LNCaP clone FGC (cell line): ENCODE measurements around the gene BTN1A1.

ENCODE experiments used
- DNase-seq: peaks from one replicate; pipeline ENCODE4 v3.0.0-alpha.2; 2011; ENCODE audit warnings: low read depth
- H3K4me3 ChIP-seq: 2 replicates; pipeline ENCODE4 v1.5.1; 2011; ENCODE audit warnings: mild to moderate bottlenecking, low read depth, low read length, control low read depth
- CTCF ChIP-seq: IDR thresholded peaks from 2 replicates; pipeline ENCODE4 v1.5.1; 2012; ENCODE audit warnings: mild to moderate bottlenecking; ENCODE audit not compliant: control insufficient read depth, insufficient read depth; ENCODE audit errors: extremely low read depth

BTN1A1 gene

DNA sequence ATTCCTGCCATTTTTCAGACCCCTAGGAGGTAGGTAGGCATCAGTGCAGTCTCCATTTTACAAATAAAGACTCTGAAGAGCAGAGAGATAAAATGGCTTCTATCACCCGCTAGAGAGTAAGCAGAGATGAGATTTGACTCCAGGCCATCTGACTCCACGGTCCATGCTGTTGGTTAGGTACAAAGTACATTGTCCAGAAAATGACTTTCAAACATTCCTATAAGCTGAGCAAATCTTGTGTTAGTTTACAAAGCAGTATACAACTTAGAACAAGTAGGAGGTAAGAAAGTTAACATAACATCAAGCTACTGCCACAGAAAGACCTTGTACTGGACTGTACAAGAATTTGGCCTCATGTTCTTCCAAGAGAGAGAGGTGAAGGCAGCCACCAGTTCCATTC is 14.9 kb downstream of the BTN1A1 start:
- no peak overlapping the region for H3K4me3 ChIP-seq
- no peak for TF ChIP-seq CTCF
- no peak for DNase-seq

- TF ChIP-seq CTCF = no peak
- H3K4me3 ChIP-seq = no peak overlapping the region
- no peak for DNase-seq
Measured at GRCh38 chr6:26516481-26517427, 16.7 kb downstream of the BTN1A1 start.

DNA sequence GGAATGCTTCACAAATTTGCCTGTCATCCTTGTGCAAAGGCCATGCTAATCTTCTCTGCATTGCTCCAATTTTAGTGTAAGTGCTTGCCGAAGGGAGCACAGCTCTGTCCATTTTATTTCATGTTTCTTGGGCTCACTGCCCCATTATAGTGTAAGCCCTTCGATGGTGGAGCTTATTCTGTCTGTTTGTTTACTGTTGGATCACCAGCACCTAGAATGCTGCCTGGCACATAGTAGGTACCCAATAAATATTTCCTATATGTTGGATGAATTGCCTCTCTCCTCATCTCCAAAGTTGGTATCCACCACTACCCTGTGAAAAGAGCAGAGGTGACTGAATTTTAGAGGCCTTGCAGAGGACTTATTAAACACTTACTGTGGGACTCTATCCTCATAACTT is 19.3 kb downstream of the BTN1A1 start:
- no peak for DNase-seq
- no peak for TF ChIP-seq CTCF
- H3K4me3 ChIP-seq = no peak overlapping the region

DNA sequence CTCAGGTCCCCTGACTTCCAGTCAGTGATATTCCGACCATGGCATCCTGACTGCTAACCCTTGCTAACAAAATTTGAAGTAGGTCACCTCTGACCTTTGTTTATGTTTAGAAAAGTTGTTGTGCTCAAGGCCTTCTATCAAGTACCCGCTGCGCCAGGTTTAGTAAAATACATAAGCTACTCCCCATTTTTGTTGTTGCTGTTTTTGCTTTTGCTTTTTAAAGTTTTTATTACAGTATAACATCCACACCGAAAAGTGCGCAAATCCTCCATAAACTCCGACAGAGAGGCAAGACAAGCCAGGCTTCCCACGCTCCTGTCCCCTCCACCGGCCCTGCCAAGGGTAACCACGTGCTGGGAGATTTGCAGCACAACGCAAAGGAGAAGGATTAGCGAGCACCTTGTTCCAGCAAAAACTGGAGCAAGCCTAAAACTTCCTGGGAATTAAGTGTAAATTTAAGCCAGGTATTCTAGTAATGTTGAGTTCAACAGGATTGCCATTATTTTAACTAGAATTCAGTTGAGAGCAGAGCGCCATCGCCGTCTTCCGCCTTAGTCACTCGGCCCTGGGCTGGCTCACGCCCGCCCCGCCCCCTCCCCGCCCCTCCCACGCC is 20.2 kb downstream of the BTN1A1 start:
- peak overlapping the region; percentile 44 for H3K4me3 ChIP-seq
- no peak for TF ChIP-seq CTCF
- DNase-seq = no peak

DNA sequence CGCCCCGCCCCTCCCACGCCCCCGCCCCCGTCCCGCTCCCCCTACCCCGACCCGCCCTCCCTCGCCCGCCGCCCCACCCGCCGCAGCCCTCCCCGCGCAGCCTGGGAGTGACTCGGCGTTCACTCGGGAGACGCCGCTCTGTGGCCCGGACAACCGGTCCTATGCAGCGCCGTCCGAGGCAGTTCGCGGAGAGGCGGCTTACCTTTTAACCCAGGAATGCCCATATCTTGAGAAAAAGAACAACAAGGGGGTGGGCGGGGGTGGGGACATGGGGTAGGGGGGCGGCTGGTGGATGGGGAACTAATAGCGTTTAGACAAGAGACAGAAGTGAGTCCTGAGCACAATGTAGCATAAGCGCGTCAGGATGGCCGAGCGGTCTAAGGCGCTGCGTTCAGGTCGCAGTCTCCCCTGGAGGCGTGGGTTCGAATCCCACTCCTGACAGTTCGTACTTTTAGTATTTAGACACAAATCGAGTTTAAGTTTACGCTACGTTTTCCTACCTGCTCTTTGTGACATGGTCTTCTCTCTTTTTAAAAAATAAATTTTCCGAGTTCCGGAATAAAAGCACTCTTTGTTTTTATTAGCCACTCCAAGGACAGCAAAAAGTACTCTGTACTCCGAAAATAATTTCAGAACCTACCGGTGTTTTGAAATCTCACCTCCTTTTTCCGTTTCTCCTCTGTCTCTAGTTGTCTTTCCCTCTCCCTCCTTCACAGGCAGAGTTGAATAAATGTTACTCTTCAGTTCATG is 20.9 kb downstream of the BTN1A1 start:
- peak; percentile 47 for DNase-seq

More for the DNA sequence above, 20.9 kb downstream of the BTN1A1 start:
- TF ChIP-seq CTCF = 0 out of 2 replicates have a peak, but pooled peaks have one; percentile 12
- peak overlapping the region; percentile 43 for H3K4me3 ChIP-seq
